Middle frontal gyrus (tissue), 1 donor: Measurements from ENCODE around the gene EXOC3L4.

Experiments
- DNase-seq: peaks from one replicate; pipeline ENCODE4 v3.0.0-alpha.2; 2015; ENCODE audit warnings: low spot score; ENCODE audit errors: extremely low spot score

Gene EXOC3L4

DNA sequence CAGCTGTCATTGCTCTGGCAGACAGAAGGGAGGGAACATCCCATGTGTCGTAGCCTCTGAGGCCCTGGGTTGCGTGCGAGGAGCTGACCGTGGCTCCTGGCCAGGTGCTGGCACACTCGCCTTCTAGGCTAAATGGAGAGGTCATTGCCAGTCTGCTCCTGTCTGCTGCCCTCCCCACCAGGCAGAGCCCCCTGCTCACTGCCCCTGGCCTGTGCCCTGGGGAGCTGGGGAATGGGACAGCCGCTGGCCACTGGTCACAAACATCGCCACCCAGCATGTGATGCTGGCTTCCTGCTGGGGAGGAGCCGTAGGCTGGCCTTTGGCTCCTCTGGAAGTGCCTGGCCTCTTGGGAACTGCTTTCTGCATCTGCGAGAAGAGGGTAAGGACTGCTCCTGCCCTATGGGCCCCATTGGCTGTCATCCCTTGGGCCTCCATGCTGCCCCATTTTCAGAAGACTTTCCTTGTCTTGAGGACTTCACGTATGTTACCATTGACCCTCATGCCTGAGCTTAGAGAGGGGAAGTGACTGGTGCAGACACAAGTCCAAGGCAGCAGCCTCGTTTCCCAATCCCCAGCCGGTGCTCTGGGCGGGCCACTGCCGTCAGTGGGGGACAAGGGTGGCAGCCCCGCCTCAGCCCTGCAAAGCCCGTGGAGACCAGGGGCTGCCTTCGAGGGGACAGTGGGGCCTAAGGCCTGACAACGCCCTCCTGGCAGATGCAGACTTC, 26.8 kb downstream of the EXOC3L4 start:
- DNase-seq = no peak

DNA sequence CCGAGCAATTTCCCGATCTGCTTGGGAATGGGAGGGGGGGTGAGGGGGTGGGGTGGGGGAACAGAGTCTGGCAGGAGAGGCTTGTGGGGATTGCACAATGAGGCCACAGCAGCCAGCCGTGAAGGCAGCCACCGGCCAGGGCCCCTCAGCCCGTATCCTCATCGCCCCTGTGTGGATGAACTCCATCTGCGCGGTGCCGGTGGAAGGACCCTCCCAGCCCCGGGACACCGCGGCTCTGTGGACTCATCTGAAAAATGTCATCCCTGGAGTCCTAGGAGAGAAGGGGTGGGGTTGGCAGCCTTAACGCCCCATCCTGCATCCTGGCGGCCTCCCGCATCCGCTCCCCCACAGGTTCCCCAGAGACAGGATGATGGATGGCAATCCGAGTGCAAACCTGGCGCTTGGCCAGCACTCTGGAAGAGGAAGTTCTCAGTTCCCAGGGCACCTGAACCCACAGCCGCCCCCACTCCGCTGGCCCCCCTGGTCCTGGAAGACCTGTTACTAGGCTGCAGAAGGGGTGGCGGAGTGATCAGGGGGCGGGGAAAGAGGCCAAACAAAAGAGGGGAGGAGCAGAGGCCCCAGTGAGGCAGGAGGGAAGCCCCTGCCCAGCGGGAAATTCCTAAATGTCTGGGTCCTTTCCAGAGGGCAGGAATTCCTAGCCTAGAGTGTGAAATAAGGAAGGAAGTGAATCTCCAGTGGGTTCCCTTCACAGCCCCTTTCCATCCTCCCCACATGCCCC, 27.5 kb downstream of the EXOC3L4 start:
- DNase-seq = no peak

DNA sequence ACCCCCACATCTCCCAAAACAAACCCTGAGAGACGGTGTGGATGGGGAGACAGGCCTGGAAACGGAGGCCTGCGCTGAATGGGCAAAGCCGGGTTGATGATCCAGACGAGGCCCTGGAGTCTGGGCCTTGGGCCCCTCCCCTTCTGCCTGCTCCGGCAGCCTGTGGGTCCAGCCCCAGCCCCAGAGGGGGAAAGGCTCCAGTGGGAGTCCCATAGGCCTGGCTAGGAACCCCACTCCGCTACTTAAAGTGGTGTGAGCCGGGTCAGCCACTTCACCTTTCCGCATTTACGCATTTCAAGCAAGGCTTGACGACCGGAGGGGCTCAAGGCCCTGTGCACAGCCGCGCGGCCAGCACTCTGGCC, 28.0 kb downstream of the EXOC3L4 start:
- no peak for DNase-seq

- no peak for DNase-seq
These were observed 28.6 kb downstream of the EXOC3L4 start, which contains the start of gene TNFAIP2 for GRCh38 chr14:103122947-103123633. TNFAIP2 (plus strand) TSS chr14:103123461; CDS start chr14:103126458, 2,997 bp downstream.

DNA sequence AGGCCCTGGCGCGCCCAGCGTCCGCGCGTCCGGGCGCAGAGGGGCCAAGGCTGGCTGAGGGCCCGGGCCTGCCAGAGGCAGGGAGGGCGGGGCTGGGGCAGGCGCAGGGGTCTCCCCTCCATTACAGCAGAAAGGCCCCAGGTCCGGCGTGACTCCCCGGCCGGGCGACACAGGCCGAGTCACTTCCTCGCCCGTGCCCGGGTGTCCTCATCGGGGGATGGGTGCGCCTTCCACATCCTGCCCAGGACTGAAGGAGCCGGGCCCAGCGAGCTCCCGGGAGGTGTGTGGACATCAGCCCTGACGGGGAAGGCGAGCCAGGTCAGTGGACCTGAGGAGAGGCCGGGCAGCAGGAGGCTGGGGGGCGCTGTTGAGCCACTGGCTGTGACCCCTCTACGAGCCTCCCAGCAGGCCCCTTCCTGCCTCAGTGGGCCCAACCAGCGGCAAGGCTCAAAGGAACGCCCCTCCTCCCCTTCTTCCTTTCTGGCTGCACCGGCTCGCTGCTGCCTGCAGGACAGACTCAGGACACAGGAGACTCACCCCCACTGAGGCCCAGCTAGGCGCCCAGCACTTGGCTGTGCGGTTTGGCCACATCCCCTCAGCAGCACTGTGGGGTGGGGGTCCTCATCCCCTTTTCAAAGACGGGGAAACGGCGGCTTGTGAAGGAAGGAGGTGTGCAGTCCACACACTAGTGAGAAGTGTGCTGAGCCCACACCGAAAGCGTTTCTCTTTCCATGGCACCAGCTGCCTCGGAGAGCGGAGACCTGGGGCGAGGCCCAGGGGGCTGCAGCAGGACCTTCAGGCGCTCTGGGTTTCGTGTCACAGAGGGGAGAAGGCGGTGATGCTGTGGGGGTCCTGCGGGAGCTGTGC, 29.3 kb downstream of the EXOC3L4 start:
- DNase-seq = no peak

- no peak for DNase-seq
These were observed 30.0 kb downstream of the EXOC3L4 start for GRCh38 chr14:103124501-103125001.

- DNase-seq = no peak
These were observed 30.9 kb downstream of the EXOC3L4 start for GRCh38 chr14:103125098-103126070.

GRCh38 chr14:103126088-103126872, 31.8 kb downstream of the EXOC3L4 start:
- no peak for DNase-seq

GRCh38 chr14:103126873-103127304, 32.4 kb downstream of the EXOC3L4 start:
- no peak for DNase-seq

DNA sequence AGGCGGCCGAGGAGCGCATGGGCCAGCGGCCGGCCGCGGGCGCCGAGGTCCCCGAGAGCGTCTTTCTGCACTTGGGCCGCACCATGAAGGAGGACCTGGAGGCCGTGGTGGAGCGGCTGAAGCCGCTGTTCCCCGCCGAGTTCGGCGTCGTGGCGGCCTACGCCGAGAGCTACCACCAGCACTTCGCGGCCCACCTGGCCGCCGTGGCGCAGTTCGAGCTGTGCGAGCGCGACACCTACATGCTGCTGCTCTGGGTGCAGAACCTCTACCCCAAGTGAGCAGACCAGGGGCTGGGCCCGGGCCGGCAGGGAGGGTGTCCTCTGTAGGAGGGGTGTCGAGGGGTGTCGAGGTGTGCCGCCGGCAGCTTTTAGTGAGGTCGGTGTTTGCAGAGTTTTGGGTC, 32.8 kb downstream of the EXOC3L4 start:
- DNase-seq = no peak

- DNase-seq = no peak
These were observed 33.5 kb downstream of the EXOC3L4 start for GRCh38 chr14:103127861-103128598.

DNA sequence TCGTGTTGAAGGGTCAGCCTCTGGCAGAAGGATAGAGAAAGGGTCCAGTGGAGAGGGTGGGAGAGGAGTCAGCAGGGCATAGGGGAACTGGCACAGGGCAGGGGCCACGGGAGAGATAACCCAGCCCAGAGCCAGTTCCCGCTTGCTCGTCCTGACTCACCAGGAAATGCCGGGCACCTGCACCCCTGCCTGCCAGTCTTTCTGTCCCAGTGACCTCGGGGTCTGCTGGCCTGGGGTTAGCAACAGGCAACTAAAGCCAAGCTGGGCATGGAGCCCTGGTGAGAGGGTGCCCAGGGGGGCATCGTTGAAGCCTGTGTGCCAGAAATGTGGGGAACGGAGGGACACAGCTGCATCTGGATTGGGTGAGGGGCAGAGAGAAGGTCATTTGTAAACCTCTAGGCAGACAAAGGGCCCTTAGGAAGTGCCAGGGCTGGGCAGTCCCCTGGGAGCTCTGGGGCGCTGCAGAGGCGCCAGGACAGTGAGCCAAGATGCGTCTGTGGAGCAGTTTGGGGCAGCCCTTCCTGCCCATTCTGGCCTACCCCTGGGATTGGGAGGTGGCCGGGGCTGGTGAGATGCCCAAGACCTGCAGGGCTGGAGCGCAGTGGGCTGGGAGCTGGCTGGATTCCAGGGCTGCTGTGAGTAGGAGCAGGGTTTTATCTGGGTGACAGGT, 34.2 kb downstream of the EXOC3L4 start:
- DNase-seq = no peak

GRCh38 chr14:103129301-103130016, 34.9 kb downstream of the EXOC3L4 start:
- DNase-seq = no peak

- no peak for DNase-seq
These were observed 35.7 kb downstream of the EXOC3L4 start for GRCh38 chr14:103130017-103130764.

GRCh38 chr14:103130965-103131364, 36.4 kb downstream of the EXOC3L4 start:
- DNase-seq = no peak

GRCh38 chr14:103131580-103131979, 37.1 kb downstream of the EXOC3L4 start:
- DNase-seq = no peak
